Activated naive CD4-positive, alpha-beta T cell treated with anti-CD3 and anti-CD28 coated beads, Interleukin-2, amount 10 ng/mL, durations not matched to agents 7 days and 5 days (primary cell): ENCODE data around the gene DIO3.

Experiments used
- CTCF ChIA-PET: fragments of 350-600 bp; sonication (Branson Sonifier 250); formaldehyde crosslinking; loops from one replicate; lab custom pipeline; 2021; ENCODE audit warnings: antibody characterized with exemption; lab: Charles Lee
- DNase-seq: peaks from one replicate; pipeline ENCODE4 v3.0.0-alpha.2; 2020
- H3K27ac Mint-ChIP-seq: one replicate; pipeline ENCODE4 v1.8.0; 2021; ENCODE audit warnings: mild to moderate bottlenecking, moderate library complexity, mixed read lengths
- H3K27me3 Mint-ChIP-seq: one replicate; pipeline ENCODE4 v1.8.0; 2021; ENCODE audit warnings: mild to moderate bottlenecking, mixed read lengths
- H3K36me3 Mint-ChIP-seq: one replicate; pipeline ENCODE4 v1.8.0; 2021; ENCODE audit warnings: mixed read lengths
- H3K4me1 Mint-ChIP-seq: one replicate; pipeline ENCODE4 v1.8.0; 2021; ENCODE audit warnings: mixed read lengths
- H3K4me3 Mint-ChIP-seq: one replicate; pipeline ENCODE4 v1.8.0; 2021; ENCODE audit warnings: mild to moderate bottlenecking, moderate library complexity, mixed read lengths
- H3K9me3 Mint-ChIP-seq: one replicate; pipeline ENCODE4 v1.8.0; 2021; ENCODE audit warnings: mixed read lengths

Gene DIO3

GRCh38 chr14:101589486-101590015 is 28.3 kb downstream of the DIO3 start:
- Mint-ChIP-seq H3K27ac (no peak overlapping the region), H3K4me1 (peaks cover 2% of the 10 kb centered on the region), H3K27me3 (peaks cover 22% of the 10 kb centered on the region), H3K9me3 (peaks cover 7% of the 10 kb centered on the region), H3K4me3 (no peak overlapping the region), H3K36me3 (no peaks in the 10 kb centered on the region)
- DNase-seq: no peak
- CTCF ChIA-PET: no interaction called here

DNA sequence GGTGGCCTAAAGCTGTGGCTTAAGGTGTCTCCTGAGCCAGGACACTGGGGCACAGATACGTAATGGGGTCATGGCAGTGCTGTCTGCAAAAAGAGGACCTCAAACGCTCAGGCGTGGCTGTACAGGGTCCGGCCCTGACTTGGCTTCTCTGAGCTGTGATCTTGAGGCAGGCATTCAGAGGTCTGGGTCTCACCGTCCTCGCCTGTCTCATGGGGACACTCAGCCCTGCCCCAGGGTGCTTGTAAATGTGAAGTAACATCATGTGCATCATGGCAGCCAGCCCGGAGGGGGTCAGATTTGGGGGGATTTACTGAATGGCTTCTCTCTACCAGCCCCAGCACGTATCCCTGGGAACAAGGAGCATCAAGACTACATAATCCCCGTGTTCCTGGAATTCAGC is 28.8 kb downstream of the DIO3 start:
- Mint-ChIP-seq H3K27me3 (peaks cover 22% of the 10 kb centered on the region), H3K4me1 (peaks cover 2% of the 10 kb centered on the region), H3K4me3 (no peak overlapping the region), H3K27ac (no peak overlapping the region), H3K36me3 (no peaks in the 10 kb centered on the region), H3K9me3 (peaks cover 11% of the 10 kb centered on the region)
- no peak for DNase-seq
- CTCF ChIA-PET: no interaction called here

DNA sequence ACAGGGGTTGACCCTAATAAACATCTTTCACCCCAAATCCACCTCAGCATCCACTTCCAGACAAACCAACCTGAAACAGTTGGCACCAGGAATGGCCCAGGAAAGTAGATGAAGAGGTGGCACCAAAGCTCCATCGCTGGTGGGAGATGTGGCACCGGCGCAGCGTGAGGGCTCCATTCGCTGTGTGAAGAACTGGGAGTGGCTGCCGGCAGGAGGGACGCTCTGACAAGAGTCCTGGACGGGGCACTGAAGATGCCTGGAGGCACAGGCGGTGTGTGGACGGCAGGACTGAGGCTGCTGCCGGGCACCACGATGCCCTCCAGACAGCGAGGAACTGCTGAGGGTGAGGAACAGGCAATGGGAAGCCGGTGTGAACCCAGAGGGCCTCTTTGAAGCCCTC is 29.3 kb downstream of the DIO3 start:
- no peaks in the 10 kb centered on the region for H3K36me3 Mint-ChIP-seq
- H3K27ac Mint-ChIP-seq: no peak overlapping the region
- peaks cover 15% of the 10 kb centered on the region for H3K9me3 Mint-ChIP-seq
- CTCF ChIA-PET: no interaction called here
- H3K4me3 Mint-ChIP-seq: no peak overlapping the region
- H3K27me3 Mint-ChIP-seq: peaks cover 22% of the 10 kb centered on the region
- peaks cover 5% of the 10 kb centered on the region for H3K4me1 Mint-ChIP-seq
- no peak for DNase-seq

GRCh38 chr14:101591121-101591520 is 29.8 kb downstream of the DIO3 start:
- Mint-ChIP-seq H3K27me3 (peaks cover 27% of the 10 kb centered on the region), H3K4me3 (no peak overlapping the region), H3K27ac (no peak overlapping the region), H3K4me1 (peaks cover 10% of the 10 kb centered on the region), H3K9me3 (peaks cover 20% of the 10 kb centered on the region), H3K36me3 (peaks cover 3% of the 10 kb centered on the region)
- DNase-seq: no peak
- CTCF ChIA-PET: no interaction called here

DNA sequence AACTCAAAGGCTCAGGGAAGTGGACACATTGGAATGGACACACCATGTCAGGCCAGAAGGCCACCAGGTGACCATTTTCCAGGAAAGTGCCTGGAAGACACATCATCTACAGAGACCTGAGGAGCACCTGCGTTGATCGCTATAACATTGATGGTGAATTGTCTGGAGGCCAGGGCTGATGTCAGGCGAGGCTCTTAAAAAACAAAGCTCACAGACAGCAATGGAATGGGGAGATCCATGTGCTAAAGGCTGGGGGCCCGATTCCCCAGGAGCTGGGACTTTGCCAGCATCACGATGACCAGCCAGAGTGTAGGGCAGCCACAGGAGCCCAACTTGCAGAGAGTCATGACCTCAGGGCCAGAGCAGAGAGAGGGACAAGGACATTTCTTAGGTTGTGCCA is 30.3 kb downstream of the DIO3 start:
- H3K4me3 Mint-ChIP-seq: no peak overlapping the region
- H3K27ac Mint-ChIP-seq: no peak overlapping the region
- peaks cover 15% of the 10 kb centered on the region for H3K4me1 Mint-ChIP-seq
- peaks cover 24% of the 10 kb centered on the region for H3K9me3 Mint-ChIP-seq
- CTCF ChIA-PET: no interaction called here
- H3K27me3 Mint-ChIP-seq: peaks cover 27% of the 10 kb centered on the region
- DNase-seq: no peak
- peaks cover 5% of the 10 kb centered on the region for H3K36me3 Mint-ChIP-seq

DNA sequence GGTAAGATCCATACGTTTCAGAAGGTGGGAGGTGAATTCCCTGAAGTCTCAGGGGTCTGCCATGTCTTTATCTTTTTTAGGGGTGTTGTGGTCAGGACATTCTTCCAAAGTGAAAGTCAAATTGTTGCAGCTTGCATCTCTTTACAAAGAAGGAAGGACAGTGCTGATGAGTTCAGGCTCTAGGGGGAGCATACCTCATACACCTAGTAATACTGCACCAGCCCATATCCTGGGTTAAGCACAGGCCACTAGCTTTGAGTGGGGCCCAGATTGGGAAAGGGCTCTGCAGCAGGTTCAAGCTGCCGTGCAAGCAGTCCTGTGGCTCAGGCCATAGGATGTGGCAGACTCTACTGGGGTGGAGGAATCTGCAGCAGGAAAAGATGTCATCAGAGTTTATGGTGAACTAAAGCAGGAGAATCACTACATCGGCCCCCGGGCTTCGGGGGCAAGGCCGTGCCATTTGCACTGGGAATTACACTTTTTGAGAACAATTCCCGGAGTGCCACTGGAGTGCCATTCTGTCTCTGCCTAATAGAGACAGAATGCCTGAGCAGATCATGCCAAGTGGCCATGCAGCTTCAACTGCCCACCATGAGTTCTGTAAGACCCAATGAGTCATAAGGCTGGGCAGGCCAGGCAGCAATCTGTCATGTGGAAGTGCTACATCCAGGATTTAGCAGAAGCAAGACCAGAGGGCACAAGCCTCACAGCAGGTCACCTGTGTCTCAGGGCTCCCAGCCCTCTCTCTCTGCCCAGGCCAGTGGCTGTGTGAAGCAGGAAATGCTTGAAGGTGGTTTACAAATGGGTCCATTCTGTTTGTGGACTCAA is 32.3 kb downstream of the DIO3 start:
- Mint-ChIP-seq H3K27me3 (peaks cover 25% of the 10 kb centered on the region), H3K4me1 (peaks cover 33% of the 10 kb centered on the region), H3K4me3 (no peak overlapping the region), H3K9me3 (peaks cover 36% of the 10 kb centered on the region), H3K27ac (no peak overlapping the region), H3K36me3 (peaks cover 14% of the 10 kb centered on the region)
- no peak for DNase-seq
- CTCF ChIA-PET: no interaction called here

- Mint-ChIP-seq H3K36me3 (peaks cover 19% of the 10 kb centered on the region), H3K9me3 (peaks cover 36% of the 10 kb centered on the region), H3K27me3 (peaks cover 25% of the 10 kb centered on the region), H3K27ac (peak overlapping the region; percentile 56), H3K4me1 (peaks cover 37% of the 10 kb centered on the region), H3K4me3 (no peak overlapping the region)
- CTCF ChIA-PET: no interaction called here
- DNase-seq: no peak
Measured at GRCh38 chr14:101594511-101595148, 33.3 kb downstream of the DIO3 start.

GRCh38 chr14:101595349-101595748 is 34.1 kb downstream of the DIO3 start:
- peaks cover 36% of the 10 kb centered on the region for H3K9me3 Mint-ChIP-seq
- H3K27ac Mint-ChIP-seq: peak overlapping the region; percentile 85
- peaks cover 24% of the 10 kb centered on the region for H3K27me3 Mint-ChIP-seq
- H3K4me3 Mint-ChIP-seq: no peak overlapping the region
- no peak for DNase-seq
- peaks cover 19% of the 10 kb centered on the region for H3K36me3 Mint-ChIP-seq
- CTCF ChIA-PET: no interaction called here
- peaks cover 37% of the 10 kb centered on the region for H3K4me1 Mint-ChIP-seq

GRCh38 chr14:101595887-101596721 is 34.8 kb downstream of the DIO3 start:
- peak overlapping the region; percentile 85 for H3K27ac Mint-ChIP-seq
- CTCF ChIA-PET: no interaction called here
- H3K27me3 Mint-ChIP-seq: peaks cover 22% of the 10 kb centered on the region
- peak; percentile 55 for DNase-seq
- no peak overlapping the region for H3K4me3 Mint-ChIP-seq
- H3K9me3 Mint-ChIP-seq: peaks cover 36% of the 10 kb centered on the region
- H3K4me1 Mint-ChIP-seq: peaks cover 37% of the 10 kb centered on the region
- H3K36me3 Mint-ChIP-seq: peaks cover 19% of the 10 kb centered on the region

- Mint-ChIP-seq H3K27ac (peak overlapping the region; percentile 85), H3K9me3 (peaks cover 36% of the 10 kb centered on the region), H3K4me3 (no peak overlapping the region), H3K36me3 (peaks cover 19% of the 10 kb centered on the region), H3K4me1 (peaks cover 37% of the 10 kb centered on the region), H3K27me3 (peaks cover 19% of the 10 kb centered on the region)
- no peak for DNase-seq
- CTCF ChIA-PET: no interaction called here
Measured at GRCh38 chr14:101596742-101597141, 35.4 kb downstream of the DIO3 start.

DNA sequence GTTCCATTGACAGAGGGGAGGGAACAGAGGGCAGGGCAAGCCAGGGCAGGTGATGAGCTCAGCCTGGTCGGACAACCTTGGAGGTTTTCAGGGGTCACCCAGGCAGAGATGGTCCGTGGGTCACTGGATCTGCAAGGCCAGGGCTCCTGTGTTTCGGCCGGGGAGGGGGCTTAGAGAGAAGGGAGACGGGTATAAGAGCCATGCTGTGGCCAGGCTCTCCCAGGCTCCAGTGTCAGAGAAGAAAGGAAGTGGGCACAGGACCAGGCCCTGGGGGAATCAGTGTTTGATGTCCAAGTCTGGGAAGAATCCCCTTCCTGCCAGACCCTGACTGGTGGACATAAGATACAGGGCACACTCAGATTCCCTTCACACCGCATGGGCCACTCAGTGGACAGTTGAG is 36.9 kb downstream of the DIO3 start:
- Mint-ChIP-seq H3K9me3 (peaks cover 36% of the 10 kb centered on the region), H3K36me3 (peaks cover 19% of the 10 kb centered on the region), H3K27me3 (peaks cover 24% of the 10 kb centered on the region), H3K27ac (no peak overlapping the region), H3K4me3 (no peak overlapping the region), H3K4me1 (peaks cover 37% of the 10 kb centered on the region)
- no peak for DNase-seq
- CTCF ChIA-PET: no interaction called here

- Mint-ChIP-seq H3K36me3 (peaks cover 19% of the 10 kb centered on the region), H3K27me3 (peaks cover 24% of the 10 kb centered on the region), H3K27ac (no peak overlapping the region), H3K4me1 (peaks cover 37% of the 10 kb centered on the region), H3K4me3 (no peak overlapping the region), H3K9me3 (peaks cover 36% of the 10 kb centered on the region)
- DNase-seq: no peak
- CTCF ChIA-PET: no interaction called here
Measured at GRCh38 chr14:101598571-101599233, 37.4 kb downstream of the DIO3 start.

DNA sequence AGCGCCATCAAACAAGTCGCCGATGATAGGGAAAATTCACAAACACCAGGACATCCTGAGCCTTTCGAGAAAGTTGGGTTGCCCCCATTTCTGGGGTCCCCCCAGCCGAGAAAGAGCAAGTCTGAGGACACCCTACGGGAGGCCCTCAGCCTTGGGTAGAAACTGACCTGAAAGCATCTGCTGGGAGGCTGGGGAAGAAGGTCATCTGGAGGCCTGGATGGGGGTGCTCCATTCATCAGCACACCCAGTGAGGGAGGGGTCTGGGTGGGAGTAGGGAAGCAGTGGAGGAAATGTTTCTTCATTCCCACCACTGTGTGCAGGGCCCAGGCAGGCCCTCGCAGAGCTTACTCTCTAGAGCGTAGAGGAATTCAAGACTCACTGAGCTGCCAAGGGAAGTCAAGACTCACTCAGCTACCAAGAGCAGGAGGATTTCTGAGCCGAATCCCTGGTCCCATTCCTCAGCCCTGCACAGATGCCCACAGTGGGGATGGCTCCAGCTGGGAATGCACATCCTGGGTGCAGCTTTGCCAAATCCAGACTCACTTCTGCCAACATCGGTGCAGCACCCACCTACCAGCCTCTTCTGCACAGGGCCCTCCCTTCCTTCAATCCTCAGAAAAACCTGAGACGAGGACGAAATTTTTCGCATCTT is 38.1 kb downstream of the DIO3 start:
- Mint-ChIP-seq H3K4me3 (no peak overlapping the region), H3K4me1 (peaks cover 35% of the 10 kb centered on the region), H3K9me3 (peaks cover 32% of the 10 kb centered on the region), H3K27me3 (peaks cover 18% of the 10 kb centered on the region), H3K36me3 (peaks cover 19% of the 10 kb centered on the region), H3K27ac (no peak overlapping the region)
- CTCF ChIA-PET: no interaction called here
- no peak for DNase-seq
